IMR-90 (cell line): ENCODE data around the gene HORMAD2.

ENCODE experiments used
- CTCF ChIP-seq: conservative IDR thresholded peaks from 2 replicates; pipeline ENCODE4 v1.5.1; 2012; ENCODE audit warnings: mild to moderate bottlenecking, low read depth, low read length, improper control_type of control experiment
- ELK1 ChIP-seq: fragments of 150-350 bp; IDR thresholded peaks from 2 replicates; pipeline ENCODE4 v1.6.1; 2016; ENCODE audit warnings: low read depth, mild to moderate bottlenecking, low read length, moderate library complexity, borderline replicate concordance
- FOS ChIP-seq: fragments of 150-350 bp; IDR thresholded peaks from 2 replicates; pipeline ENCODE4 v1.6.1; 2016; ENCODE audit warnings: low read depth, low read length
- MAZ ChIP-seq: IDR thresholded peaks from 2 replicates; pipeline ENCODE4 v1.6.1; 2012; ENCODE audit warnings: low read depth, mild to moderate bottlenecking, low read length, improper control_type of control experiment, moderate library complexity, borderline replicate concordance

DNA sequence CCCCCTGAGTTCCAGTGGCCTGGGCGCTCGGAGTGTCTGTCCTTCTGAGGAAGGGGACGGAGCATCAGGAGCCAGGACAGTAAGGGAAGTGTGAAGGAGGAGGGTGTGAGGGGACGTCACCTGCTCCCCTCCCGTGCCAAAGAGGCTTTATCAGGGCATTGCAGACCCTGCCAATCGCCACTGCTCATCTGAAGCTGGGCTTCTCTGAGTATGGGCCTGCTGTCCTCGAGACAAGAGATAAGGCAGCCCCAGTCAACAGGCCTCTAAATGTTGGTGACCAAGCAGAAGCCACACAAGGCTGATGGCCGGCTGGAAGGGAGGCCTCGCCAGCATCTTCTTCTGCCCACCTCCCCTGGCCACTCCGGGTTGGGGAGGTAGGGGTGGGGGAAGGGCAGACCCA, 136.4 kb downstream of the HORMAD2 start:
- no peak for TF ChIP-seq FOS
- TF ChIP-seq CTCF, result no peak
- no peak for TF ChIP-seq ELK1
- no peak for TF ChIP-seq MAZ
